ENCODE results near the gene ZFYVE28.

The ZFYVE28 gene

GRCh38 chr4:2426711-2427275 is 8.3 kb upstream of the ZFYVE28 start:
- TF ChIP-seq FOXP2 (optimal IDR thresholded peaks at IDR 0.05; ENCODE audit: borderline replicate concordance, extremely low read depth, extremely low read length, insufficient read depth) (no peak), SIN3A (IDR thresholded peaks at IDR 0.05; ENCODE audit: borderline replicate concordance, insufficient read depth, low read length) (no peak), POLR2AphosphoS5 (IDR thresholded peaks at IDR 0.05; ENCODE audit: low read depth, low read length) (no peak), TAF1 (IDR thresholded peaks at IDR 0.05; ENCODE audit: borderline replicate concordance, insufficient read depth, low read length) (no peak), REST (IDR thresholded peaks at IDR 0.05; ENCODE audit: insufficient read depth in 1 of 2, low read depth in 2 of 2, low read length in 2 of 2) (no peak)

- TF ChIP-seq TAF1 (IDR thresholded peaks at IDR 0.05; ENCODE audit: borderline replicate concordance, insufficient read depth, low read length) (no peak), REST (IDR thresholded peaks at IDR 0.05; ENCODE audit: insufficient read depth in 1 of 2, low read depth in 2 of 2, low read length in 2 of 2) (no peak), SIN3A (IDR thresholded peaks at IDR 0.05; ENCODE audit: borderline replicate concordance, insufficient read depth, low read length) (no peak), POLR2AphosphoS5 (IDR thresholded peaks at IDR 0.05; ENCODE audit: low read depth, low read length) (no peak), FOXP2 (optimal IDR thresholded peaks at IDR 0.05; ENCODE audit: borderline replicate concordance, extremely low read depth, extremely low read length, insufficient read depth) (no peak)
These were observed 7.6 kb upstream of the ZFYVE28 start for GRCh38 chr4:2426069-2426397.

GRCh38 chr4:2425386-2426068 is 7.1 kb upstream of the ZFYVE28 start:
- no peak for TF ChIP-seq REST (IDR thresholded peaks at IDR 0.05; ENCODE audit: insufficient read depth in 1 of 2, low read depth in 2 of 2, low read length in 2 of 2)
- no peak for TF ChIP-seq SIN3A (IDR thresholded peaks at IDR 0.05; ENCODE audit: borderline replicate concordance, insufficient read depth, low read length)
- TF ChIP-seq FOXP2 (optimal IDR thresholded peaks at IDR 0.05; ENCODE audit: borderline replicate concordance, extremely low read depth, extremely low read length, insufficient read depth), result no peak
- no peak for TF ChIP-seq TAF1 (IDR thresholded peaks at IDR 0.05; ENCODE audit: borderline replicate concordance, insufficient read depth, low read length)
- no peak for TF ChIP-seq POLR2AphosphoS5 (IDR thresholded peaks at IDR 0.05; ENCODE audit: low read depth, low read length)

- TF ChIP-seq POLR2AphosphoS5 (IDR thresholded peaks at IDR 0.05; ENCODE audit: low read depth, low read length) (no peak), FOXP2 (optimal IDR thresholded peaks at IDR 0.05; ENCODE audit: borderline replicate concordance, extremely low read depth, extremely low read length, insufficient read depth) (no peak), TAF1 (IDR thresholded peaks at IDR 0.05; ENCODE audit: borderline replicate concordance, insufficient read depth, low read length) (no peak), REST (IDR thresholded peaks at IDR 0.05; ENCODE audit: insufficient read depth in 1 of 2, low read depth in 2 of 2, low read length in 2 of 2) (no peak), SIN3A (IDR thresholded peaks at IDR 0.05; ENCODE audit: borderline replicate concordance, insufficient read depth, low read length) (no peak)
These were observed 6.1 kb upstream of the ZFYVE28 start for GRCh38 chr4:2424581-2424980.
